MCF 10A (cell line): Measurements from ENCODE around the gene SLC16A5. TPM values are rescaled to one million over a fixed set of nuclear protein-coding genes. Genes with fewer than 3 reads are reported as not detected.
A peak's percentile ranks its signal among the peaks of the same experiment; 100 is the strongest.

Source experiments
- BruUV-seq: library from RNA; stranded (reverse); fragments of 400-500 nt; replicated peaks from 2 replicates; lab custom pipeline; 2021; lab: Mats Ljungman, UMichigan
- CTCF ChIA-PET: fragments of 300-600 bp; sonication (Branson Sonifier 250); formaldehyde crosslinking; extraction: SDS; loops from one replicate; lab custom pipeline; 2021; ENCODE audit warnings: antibody characterized with exemption, inconsistent platforms; lab: Yijun Ruan, JAX
- POLR2A ChIA-PET: fragments of 300-600, 350-650 bp; sonication (Branson Sonifier 250); formaldehyde crosslinking; extraction: SDS; loops from one replicate; lab custom pipeline; 2020; ENCODE audit warnings: antibody characterized with exemption, inconsistent platforms; lab: Yijun Ruan, JAX
- DNase-seq: peaks from one replicate; pipeline ENCODE4 v3.0.0-alpha.2; 2018; ENCODE audit not compliant: unreplicated experiment
- H3K27ac Mint-ChIP-seq: one replicate; pipeline ENCODE4 v1.8.0; 2022; ENCODE audit warnings: mild to moderate bottlenecking, low read depth, mixed read lengths; ENCODE audit not compliant: unreplicated experiment
- H3K27me3 Mint-ChIP-seq: one replicate; pipeline ENCODE4 v1.8.0; 2022; ENCODE audit warnings: mixed read lengths; ENCODE audit not compliant: insufficient read depth, unreplicated experiment
- H3K36me3 Mint-ChIP-seq: one replicate; pipeline ENCODE4 v1.8.0; 2022; ENCODE audit warnings: mild to moderate bottlenecking, moderate library complexity, mixed read lengths; ENCODE audit not compliant: insufficient read depth, unreplicated experiment
- H3K4me1 Mint-ChIP-seq: one replicate; pipeline ENCODE4 v1.8.0; 2022; ENCODE audit warnings: mixed read lengths; ENCODE audit not compliant: insufficient read depth, unreplicated experiment
- H3K4me3 Mint-ChIP-seq: one replicate; pipeline ENCODE4 v1.8.0; 2022; ENCODE audit warnings: mild to moderate bottlenecking, moderate library complexity, mixed read lengths; ENCODE audit not compliant: unreplicated experiment
- H3K9me3 Mint-ChIP-seq: one replicate; pipeline ENCODE4 v1.8.0; 2022; ENCODE audit warnings: mixed read lengths; ENCODE audit not compliant: unreplicated experiment
- CTCF ChIP-seq: fragments of 200-600 bp; IDR thresholded peaks from one replicate; pipeline ENCODE4 v1.8.0; 2022; ENCODE audit warnings: antibody characterized with exemption, mild to moderate bottlenecking; ENCODE audit not compliant: unreplicated experiment
- intact Hi-C: fragments of 100-400 bp; cut with micrococcal nuclease; formaldehyde crosslinking; loops from 2 replicates; pipeline ENCODE4 v1.14.1; 2022
- total RNA-seq: library from RNA; stranded (reverse); gene quantifications from 2 replicates; pipeline ENCODE4 v1.2.3, GENCODE V29; 2022

SLC16A5 gene
- total RNA-seq, 1 experiment from 2014 or later: 26.0 TPM

- H3K36me3 Mint-ChIP-seq: peaks cover 37% of the 10 kb centered on the region
- no peak for TF ChIP-seq CTCF
- H3K4me1 Mint-ChIP-seq: peaks cover 15% of the 10 kb centered on the region
- no peaks in the 10 kb centered on the region for H3K27me3 Mint-ChIP-seq
- H3K27ac Mint-ChIP-seq: no peak overlapping the region
- no peak for DNase-seq
- no peak overlapping the region for H3K4me3 Mint-ChIP-seq
- CTCF ChIA-PET: interaction anchor here (0.6 to 9.5 kb wide), 7 partner anchors 14 to 295 kb away, joined by 3 to 136 read pairs (median 4); partner anchors contain the start of gene NT5C
- POLR2A ChIA-PET: interaction anchor here (0.7 to 5.5 kb wide), 4 partner anchors 14 to 68 kb away, joined by 3 to 32 read pairs (median 3); partner anchors contain the start of gene NT5C
- BruUV-seq: no TSS peak
- H3K9me3 Mint-ChIP-seq: no peaks in the 10 kb centered on the region
- intact Hi-C loops: no loop called here
Observed at GRCh38 chr17:75116737-75117136, 29.0 kb downstream of the SLC16A5 start.

DNA sequence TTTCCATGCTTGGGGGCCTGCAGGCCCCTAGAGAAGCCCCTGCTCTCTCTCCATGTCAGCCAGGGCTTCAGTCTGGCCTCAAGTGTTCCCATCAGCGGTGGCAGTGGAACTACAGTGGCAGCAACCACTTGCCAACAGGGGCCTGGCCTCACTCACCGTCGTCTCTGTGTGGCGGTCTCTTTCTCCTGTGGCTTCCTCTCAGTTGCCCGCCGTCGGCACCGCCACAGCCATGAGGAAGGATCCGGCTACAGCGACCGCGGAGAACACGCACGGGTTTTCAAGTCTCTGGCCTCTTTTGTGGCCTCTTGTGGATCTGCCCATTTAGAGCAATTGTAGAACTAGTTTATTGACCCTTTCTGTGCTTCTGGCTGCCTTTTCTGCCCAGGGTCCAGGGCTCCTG lies 30.6 kb downstream of the SLC16A5 start:
- H3K4me3 Mint-ChIP-seq: no peak overlapping the region
- no peak overlapping the region for H3K27ac Mint-ChIP-seq
- H3K4me1 Mint-ChIP-seq: peaks cover 10% of the 10 kb centered on the region
- intact Hi-C loops: no loop called here
- ChIA-PET POLR2A (interaction anchor here (0.8 to 5.5 kb wide), 2 partner anchors 12 to 62 kb away, joined by 3 to 32 read pairs; partner anchors contain the start of gene NT5C), CTCF (interaction anchor here (5.1 to 9.5 kb wide), 3 partner anchors 12 to 83 kb away, joined by 93 to 136 read pairs (median 100); partner anchors contain the start of gene NT5C)
- no peak for DNase-seq
- BruUV-seq: no TSS peak
- no peak for TF ChIP-seq CTCF
- H3K9me3 Mint-ChIP-seq: no peaks in the 10 kb centered on the region
- H3K27me3 Mint-ChIP-seq: no peaks in the 10 kb centered on the region
- H3K36me3 Mint-ChIP-seq: peaks cover 37% of the 10 kb centered on the region

DNA sequence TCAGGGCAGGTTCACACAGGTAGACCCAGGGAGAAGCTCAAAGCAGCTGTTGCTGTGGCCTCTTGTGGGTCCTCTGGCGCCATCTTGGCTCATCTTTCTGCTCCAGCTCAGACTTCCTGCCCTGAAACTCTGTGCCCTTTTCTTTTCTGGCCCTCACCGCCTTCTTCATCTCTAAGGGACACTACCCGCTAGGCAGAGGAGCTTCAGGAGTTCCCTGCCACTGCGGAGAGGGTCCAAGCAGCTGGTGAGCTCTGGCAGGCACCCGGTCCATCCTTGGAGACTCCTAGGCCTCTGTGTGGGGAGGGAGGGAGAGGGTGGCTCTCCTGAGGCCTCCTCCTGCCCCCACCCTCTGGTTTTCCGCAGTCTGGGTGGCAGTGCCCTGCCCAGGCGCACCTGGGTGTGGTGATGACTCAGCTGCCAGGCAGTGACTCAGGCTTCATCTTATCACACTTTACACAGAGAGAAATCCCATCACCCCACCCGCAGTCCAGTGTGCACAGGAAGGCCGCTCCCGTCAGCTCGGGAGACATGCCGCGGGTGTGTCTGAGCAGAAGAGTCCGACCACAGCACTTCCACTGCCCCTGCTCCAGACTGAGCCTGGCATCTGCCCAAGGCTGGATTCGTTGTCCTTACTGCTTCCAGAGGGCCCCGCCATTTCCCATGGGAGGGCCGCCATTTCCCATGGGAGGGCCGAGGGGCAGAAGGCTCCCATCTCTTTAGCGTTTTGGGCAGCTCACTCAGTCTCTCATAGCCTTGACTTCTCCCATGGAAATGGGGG lies 36.5 kb downstream of the SLC16A5 start:
- TF ChIP-seq CTCF: no peak
- peak; percentile 98 for DNase-seq
- ChIA-PET CTCF (interaction anchor here (0.6 to 4.1 kb wide), 10 partner anchors 10 to 287 kb away, joined by 3 to 61 read pairs (median 4); no protein-coding TSS in a partner anchor), POLR2A (interaction anchor here (0.6 to 3.4 kb wide), 34 partner anchors 8 to 166 kb away, joined by 3 to 37 read pairs (median 4); partner anchors contain the start of genes ARMC7, CDR2L, GGA3 and JPT1)
- intact Hi-C loops: no loop called here
- Mint-ChIP-seq H3K4me3 (peak overlapping the region; percentile 66), H3K9me3 (no peaks in the 10 kb centered on the region), H3K27ac (peak overlapping the region; percentile 95), H3K27me3 (no peaks in the 10 kb centered on the region), H3K4me1 (peaks cover 18% of the 10 kb centered on the region), H3K36me3 (peaks cover 24% of the 10 kb centered on the region)
- BruUV-seq: no TSS peak

GRCh38 chr17:75124819-75125162 lies 37.0 kb downstream of the SLC16A5 start:
- POLR2A ChIA-PET: interaction anchor here (0.8 to 3.4 kb wide), 28 partner anchors 10 to 166 kb away, joined by 3 to 37 read pairs (median 5); partner anchors contain the start of genes ARMC7, CDR2L, GGA3 and JPT1
- BruUV-seq: TSS peak; percentile 82
- peaks cover 18% of the 10 kb centered on the region for H3K4me1 Mint-ChIP-seq
- no peaks in the 10 kb centered on the region for H3K27me3 Mint-ChIP-seq
- intact Hi-C loops: no loop called here
- peak overlapping the region; percentile 66 for H3K4me3 Mint-ChIP-seq
- peaks cover 23% of the 10 kb centered on the region for H3K36me3 Mint-ChIP-seq
- no peaks in the 10 kb centered on the region for H3K9me3 Mint-ChIP-seq
- DNase-seq: no peak
- H3K27ac Mint-ChIP-seq: peak overlapping the region; percentile 95
- CTCF ChIA-PET: interaction anchor here (0.7 to 4.1 kb wide), 6 partner anchors 9 to 77 kb away, joined by 3 to 61 read pairs (median 4); no protein-coding TSS in a partner anchor
- no peak for TF ChIP-seq CTCF
